A549 (cell line): ENCODE data around the gene DNAJC5G. TPM values are rescaled to one million over a fixed set of nuclear protein-coding genes. Genes with fewer than 3 reads are reported as not detected.
"Not testable (repeated sequence)": the region's sequence is repeated elsewhere in the genome, so short reads cannot be mapped to it uniquely, and the experiment has no call there.

Experiments used
- ATAC-seq, 2 experiments: fragments of 200-7000 bp in 1 of 2; fragments of >200 bp in 1 of 2; cut with Nextera tagmentation in 1 of 2; cut with Tn5 transposase in 1 of 2; 3 replicates each; pipeline versions ENCODE4 v1.8.0 to v1.9.1; 2018 to 2020; ENCODE audit warnings: mild to moderate bottlenecking in 1 of 2, moderate library complexity in 1 of 2
- CTCF ChIA-PET: fragments of 300-600 bp; sonication (Branson Sonifier 250); formaldehyde crosslinking; extraction: SDS; loops from one replicate; lab custom pipeline; 2021; ENCODE audit warnings: antibody characterized with exemption, inconsistent platforms; lab: Yijun Ruan, JAX
- POLR2A ChIA-PET: fragments of 350-600 bp; formaldehyde crosslinking; extraction: SDS; loops from one replicate; lab custom pipeline; 2021; ENCODE audit warnings: antibody characterized with exemption, inconsistent platforms; lab: Yijun Ruan, JAX
- DNase-seq, 2 experiments: peaks; one replicate each; pipeline versions ENCODE4 v3.0.0 to v3.0.0-alpha.2; 2011 to 2016; ENCODE audit warnings: low read depth in 1 of 2, low spot score in 1 of 2
- FAIRE-seq: peaks from 2 replicates; lab custom pipeline; 2011; peaks lifted over from hg19 to GRCh38; lab: Jason Lieb, UNC
- H3K27ac ChIP-seq, 2 experiments: fragments of >200 bp; sonication (Bioruptor Twin); formaldehyde crosslinking; 3 replicates each; pipeline ENCODE4 v1.5.1; 2016 to 2017
- H3K4me1 ChIP-seq: fragments of >200 bp; sonication (Bioruptor Twin); formaldehyde crosslinking; 3 replicates; pipeline ENCODE4 v1.6.1; 2016
- H3K4me2 ChIP-seq: fragments of >200 bp; sonication (Bioruptor Twin); formaldehyde crosslinking; 3 replicates; pipeline ENCODE4 v1.6.1; 2016
- H3K4me3 ChIP-seq: fragments of >200 bp; sonication (Bioruptor Twin); formaldehyde crosslinking; 3 replicates; pipeline ENCODE4 v1.5.1; 2016
- H3K9me3 ChIP-seq: fragments of >200 bp; sonication (Bioruptor Twin); formaldehyde crosslinking; 3 replicates; pipeline ENCODE4 v1.6.1; 2016
- CBX2 ChIP-seq: fragments of 200-600 bp; sonication (generic); IDR thresholded peaks from 2 replicates; pipeline ENCODE4 v1.6.1; 2016; ENCODE audit warnings: low read depth, mild to moderate bottlenecking, borderline replicate concordance
- ELK1 ChIP-seq: fragments of 150-350 bp; IDR thresholded peaks from 2 replicates; pipeline ENCODE4 v1.6.1; 2014; ENCODE audit warnings: low read depth, mild to moderate bottlenecking, low read length
- FOSB ChIP-seq: fragments of 250-450 bp; sonication (Bioruptor Pico); IDR thresholded peaks from 2 replicates; pipeline ENCODE4 v1.5.0; 2020; ENCODE audit warnings: mild to moderate bottlenecking, moderate library complexity
- HOXB13 ChIP-seq: fragments of 250-450 bp; sonication (Bioruptor Pico); IDR thresholded peaks from 2 replicates; pipeline ENCODE4 v1.5.0; 2020; ENCODE audit warnings: low read depth, mild to moderate bottlenecking, moderate library complexity
- JUN ChIP-seq, 2 experiments: fragments of >200 bp; sonication (Bioruptor Twin); formaldehyde crosslinking; IDR thresholded peaks; 2 replicates in 1 of 2; 3 replicates in 1 of 2; pipeline ENCODE4 v1.6.1; 2016 to 2017
- KDM1A ChIP-seq: fragments of 200-600 bp; sonication (generic); IDR thresholded peaks from 2 replicates; pipeline ENCODE4 v1.6.1; 2016; ENCODE audit warnings: low read depth, mild to moderate bottlenecking
- MAFK ChIP-seq: fragments of 450-650 bp; IDR thresholded peaks from 2 replicates; pipeline ENCODE4 v1.6.1; 2014; ENCODE audit not compliant: partially characterized antibody
- MYC ChIP-seq: IDR thresholded peaks from 2 replicates; pipeline ENCODE4 v1.6.1; 2012; ENCODE audit warnings: mild to moderate bottlenecking, inconsistent platforms, low read length, improper control_type of control experiment, borderline replicate concordance
- NPAS2 ChIP-seq: fragments of 250-450 bp; sonication (Bioruptor Pico); IDR thresholded peaks from 2 replicates; pipeline ENCODE4 v1.8.0; 2022; ENCODE audit warnings: mild to moderate bottlenecking, moderate library complexity, borderline replicate concordance
- PBX3 ChIP-seq: IDR thresholded peaks from 2 replicates; pipeline ENCODE4 v1.6.1; 2012
- POLR2AphosphoS2 ChIP-seq: conservative IDR thresholded peaks from 2 replicates; pipeline ENCODE4 v1.6.1; 2012; ENCODE audit warnings: low read length, improper control_type of control experiment, inconsistent platforms
- RAD21 ChIP-seq, 2 experiments: fragments of >200 bp in 1 of 2; sonication (Bioruptor Twin) in 1 of 2; formaldehyde crosslinking in 1 of 2; IDR thresholded peaks in 1 of 2; conservative IDR thresholded peaks in 1 of 2; 2 replicates in 1 of 2; 3 replicates in 1 of 2; pipeline ENCODE4 v1.6.1; 2012 to 2018; ENCODE audit warnings: inconsistent platforms in 1 of 2
- RFX5 ChIP-seq: fragments of 450-650 bp; IDR thresholded peaks from 2 replicates; pipeline ENCODE4 v1.7.1; 2014; ENCODE audit warnings: antibody characterized with exemption, mild to moderate bottlenecking, moderate library complexity
- TFCP2L1 ChIP-seq: fragments of 250-450 bp; sonication (Bioruptor Pico); IDR thresholded peaks from 2 replicates; pipeline ENCODE4 v1.5.0; 2021; ENCODE audit warnings: mild to moderate bottlenecking
- ZNF302 ChIP-seq: fragments of 250-450 bp; sonication (Bioruptor Pico); IDR thresholded peaks from 2 replicates; pipeline ENCODE4 v1.9.0; 2021; ENCODE audit warnings: inconsistent platforms, mild to moderate bottlenecking, moderate library complexity
- WGBS: methylation state at CpG from one replicate; pipeline ENCODE4 v1.1.6; 2017; ENCODE audit errors: missing lambda C conversion rate; 5-methylcytosine and 5-hydroxymethylcytosine counted together
- polyA plus RNA-seq, 4 experiments: library from polyadenylated mRNA; depleted of rRNA in 3 of 4; stranded (reverse); fragments of >200 nt; fragmentation: RNase III in 1 of 4; extraction: RNeasy Plus Mini Kit Qiagen cat#74134 plus additional on column Dnase treatment in 1 of 4; gene quantifications; 2 replicates in 3 of 4; 3 replicates in 1 of 4; pipeline ENCODE4 v1.2.3, GENCODE V29; 2011 to 2017
- TF ChIP-seq, protein P1 (sequence below): fragments of 200-600 bp; sonication (generic); IDR thresholded peaks from 2 replicates; pipeline ENCODE4 v1.6.1; 2016; ENCODE audit warnings: antibody characterized with exemption, mild to moderate bottlenecking, moderate library complexity
- TF ChIP-seq, protein P2 (sequence below): fragments of 450-650 bp; IDR thresholded peaks from 2 replicates; pipeline ENCODE4 v1.6.1; 2014; ENCODE audit warnings: antibody characterized with exemption
- TF ChIP-seq, protein P3 (sequence below): fragments of 250-450 bp; sonication (Bioruptor Pico); IDR thresholded peaks from 2 replicates; pipeline ENCODE4 v1.5.0; 2020; ENCODE audit warnings: low read depth, mild to moderate bottlenecking, moderate library complexity

Gene DNAJC5G
- polyA plus RNA-seq, 2 of the 4 experiments (the other 2 are of a cell fraction) = not detected

- Histone ChIP-seq H3K9me3 (no peaks in the 10 kb centered on the region), H3K27ac (no peak overlapping the region), H3K4me2 (no peak overlapping the region), H3K4me3 (no peak overlapping the region), H3K4me1 (peaks cover 27% of the 10 kb centered on the region)
- ChIA-PET POLR2A (no interaction called here), CTCF (interaction anchor here (1.3 to 20.5 kb wide), 6 partner anchors 16 to 199 kb away, joined by 3 to 394 read pairs (median 82); partner anchors contain the start of genes DNAJC5G, SLC30A3 and TRIM54)
- TF ChIP-seq TFCP2L1 (CRISPR knock-in tag) = no peak
- TF ChIP-seq, protein P1, sequence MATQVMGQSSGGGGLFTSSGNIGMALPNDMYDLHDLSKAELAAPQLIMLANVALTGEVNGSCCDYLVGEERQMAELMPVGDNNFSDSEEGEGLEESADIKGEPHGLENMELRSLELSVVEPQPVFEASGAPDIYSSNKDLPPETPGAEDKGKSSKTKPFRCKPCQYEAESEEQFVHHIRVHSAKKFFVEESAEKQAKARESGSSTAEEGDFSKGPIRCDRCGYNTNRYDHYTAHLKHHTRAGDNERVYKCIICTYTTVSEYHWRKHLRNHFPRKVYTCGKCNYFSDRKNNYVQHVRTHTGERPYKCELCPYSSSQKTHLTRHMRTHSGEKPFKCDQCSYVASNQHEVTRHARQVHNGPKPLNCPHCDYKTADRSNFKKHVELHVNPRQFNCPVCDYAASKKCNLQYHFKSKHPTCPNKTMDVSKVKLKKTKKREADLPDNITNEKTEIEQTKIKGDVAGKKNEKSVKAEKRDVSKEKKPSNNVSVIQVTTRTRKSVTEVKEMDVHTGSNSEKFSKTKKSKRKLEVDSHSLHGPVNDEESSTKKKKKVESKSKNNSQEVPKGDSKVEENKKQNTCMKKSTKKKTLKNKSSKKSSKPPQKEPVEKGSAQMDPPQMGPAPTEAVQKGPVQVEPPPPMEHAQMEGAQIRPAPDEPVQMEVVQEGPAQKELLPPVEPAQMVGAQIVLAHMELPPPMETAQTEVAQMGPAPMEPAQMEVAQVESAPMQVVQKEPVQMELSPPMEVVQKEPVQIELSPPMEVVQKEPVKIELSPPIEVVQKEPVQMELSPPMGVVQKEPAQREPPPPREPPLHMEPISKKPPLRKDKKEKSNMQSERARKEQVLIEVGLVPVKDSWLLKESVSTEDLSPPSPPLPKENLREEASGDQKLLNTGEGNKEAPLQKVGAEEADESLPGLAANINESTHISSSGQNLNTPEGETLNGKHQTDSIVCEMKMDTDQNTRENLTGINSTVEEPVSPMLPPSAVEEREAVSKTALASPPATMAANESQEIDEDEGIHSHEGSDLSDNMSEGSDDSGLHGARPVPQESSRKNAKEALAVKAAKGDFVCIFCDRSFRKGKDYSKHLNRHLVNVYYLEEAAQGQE = no peak
- TF ChIP-seq, protein P2, sequence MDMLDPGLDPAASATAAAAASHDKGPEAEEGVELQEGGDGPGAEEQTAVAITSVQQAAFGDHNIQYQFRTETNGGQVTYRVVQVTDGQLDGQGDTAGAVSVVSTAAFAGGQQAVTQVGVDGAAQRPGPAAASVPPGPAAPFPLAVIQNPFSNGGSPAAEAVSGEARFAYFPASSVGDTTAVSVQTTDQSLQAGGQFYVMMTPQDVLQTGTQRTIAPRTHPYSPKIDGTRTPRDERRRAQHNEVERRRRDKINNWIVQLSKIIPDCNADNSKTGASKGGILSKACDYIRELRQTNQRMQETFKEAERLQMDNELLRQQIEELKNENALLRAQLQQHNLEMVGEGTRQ = peak; percentile 53; the same call in 1 of the 2 replicates
- DNase-seq (no peak), FAIRE-seq (no peak), ATAC-seq (no peak)
- 80% methylated on average over 3 of the region's 3 CpGs for WGBS
Observed at GRCh38 chr2:27297195-27297594, 22.0 kb downstream of the DNAJC5G start.

DNA sequence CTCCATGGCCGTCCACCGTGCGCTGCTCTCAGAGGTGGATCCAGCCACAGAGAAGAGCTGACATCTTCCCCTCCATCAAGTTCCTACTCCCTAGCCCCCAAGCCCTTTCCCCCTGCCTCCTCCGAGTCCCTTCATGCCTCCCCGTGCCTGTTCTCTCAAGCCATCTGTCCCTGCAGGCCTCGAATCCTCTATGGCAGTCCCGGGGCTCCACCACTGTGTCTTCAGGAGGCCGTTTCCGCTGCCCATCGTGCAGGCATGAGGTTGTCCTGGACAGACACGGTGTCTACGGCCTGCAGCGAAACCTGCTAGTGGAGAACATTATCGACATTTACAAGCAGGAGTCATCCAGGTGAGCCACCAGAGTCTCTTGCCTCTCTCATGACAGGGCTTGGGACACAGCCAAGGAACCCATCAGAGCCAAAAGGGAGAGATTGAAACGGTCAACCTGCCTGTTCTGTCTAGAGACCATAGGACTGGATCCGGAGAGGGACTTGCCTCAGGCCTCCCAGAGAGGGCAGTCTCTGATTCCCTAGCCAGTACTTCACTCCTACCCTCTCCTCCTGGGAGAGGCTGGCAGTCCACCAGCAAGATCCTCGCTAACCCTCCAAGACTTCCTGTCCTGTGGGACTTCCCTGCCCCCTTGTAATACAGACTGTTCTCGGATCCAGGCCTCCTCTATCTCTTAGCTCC is 23.3 kb downstream of the DNAJC5G start:
- Histone ChIP-seq H3K4me1 (peaks cover 17% of the 10 kb centered on the region), H3K27ac (no peak overlapping the region; a peak in 1 of 6 replicates), H3K9me3 (no peaks in the 10 kb centered on the region), H3K4me3 (no peak overlapping the region), H3K4me2 (no peak overlapping the region)
- peak; percentile 43 to 46; a peak in 5 of 6 replicates for ATAC-seq
- FAIRE-seq = no peak
- POLR2A ChIA-PET = no interaction called here
- DNase-seq = no peak
- TF ChIP-seq, protein P3, sequence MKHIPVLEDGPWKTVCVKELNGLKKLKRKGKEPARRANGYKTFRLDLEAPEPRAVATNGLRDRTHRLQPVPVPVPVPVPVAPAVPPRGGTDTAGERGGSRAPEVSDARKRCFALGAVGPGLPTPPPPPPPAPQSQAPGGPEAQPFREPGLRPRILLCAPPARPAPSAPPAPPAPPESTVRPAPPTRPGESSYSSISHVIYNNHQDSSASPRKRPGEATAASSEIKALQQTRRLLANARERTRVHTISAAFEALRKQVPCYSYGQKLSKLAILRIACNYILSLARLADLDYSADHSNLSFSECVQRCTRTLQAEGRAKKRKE = no peak
- no peak for TF ChIP-seq POLR2AphosphoS2
- no peak for TF ChIP-seq RAD21 (conservative IDR thresholded peaks at IDR 0.05 in 1 of 2, IDR thresholded peaks at IDR 0.05 in 1 of 2)
- no peak for TF ChIP-seq RFX5
- no peak for TF ChIP-seq KDM1A
- no peak for TF ChIP-seq ZNF302 (CRISPR knock-in tag)
- TF ChIP-seq JUN (IDR thresholded peaks at IDR 0.05) = no peak
- no peak for TF ChIP-seq MAFK
- no peak for TF ChIP-seq NPAS2 (CRISPR knock-in tag)
- no peak for TF ChIP-seq ELK1
- TF ChIP-seq FOSB (CRISPR knock-in tag) = no peak
- TF ChIP-seq PBX3 = no peak
- TF ChIP-seq MYC = no peak
- no peak for TF ChIP-seq CBX2
- TF ChIP-seq HOXB13 (CRISPR knock-in tag) = no peak
- CTCF ChIA-PET = interaction anchor here (0.6 to 20.5 kb wide), 12 partner anchors 8 to 225 kb away, joined by 3 to 394 read pairs (median 6); partner anchors contain the start of genes DNAJC5G, MPV17, SLC30A3 and TRIM54
- WGBS = 80% methylated on average over 18 of the region's 18 CpGs

GRCh38 chr2:27300606-27301005 is 25.4 kb downstream of the DNAJC5G start:
- not testable (repeated sequence) for H3K4me3 ChIP-seq, FAIRE-seq, H3K4me1 ChIP-seq, H3K27ac ChIP-seq, DNase-seq, H3K4me2 ChIP-seq, H3K9me3 ChIP-seq, ATAC-seq
- 70% methylated on average over 4 of the region's 4 CpGs for WGBS
- CTCF ChIA-PET = interaction anchor here (7.6 to 20.5 kb wide), 5 partner anchors 9 to 202 kb away, joined by 124 to 394 read pairs (median 171); partner anchors contain the start of genes DNAJC5G, MPV17, SLC30A3 and TRIM54
- POLR2A ChIA-PET = interaction anchor here (0.6 kb wide), 1 partner anchor 78 kb away, joined by 3 read pairs; no protein-coding TSS in a partner anchor
